NCI-H526 (cell line): ENCODE data around the gene CASKIN1.
A peak's percentile ranks its signal among the peaks of the same experiment; 100 is the strongest.

Source experiments
- DNase-seq, 2 experiments: peaks; one replicate each; lab custom pipeline; 2025; lab: John Stamatoyannopoulos, UW

CASKIN1 gene

DNA sequence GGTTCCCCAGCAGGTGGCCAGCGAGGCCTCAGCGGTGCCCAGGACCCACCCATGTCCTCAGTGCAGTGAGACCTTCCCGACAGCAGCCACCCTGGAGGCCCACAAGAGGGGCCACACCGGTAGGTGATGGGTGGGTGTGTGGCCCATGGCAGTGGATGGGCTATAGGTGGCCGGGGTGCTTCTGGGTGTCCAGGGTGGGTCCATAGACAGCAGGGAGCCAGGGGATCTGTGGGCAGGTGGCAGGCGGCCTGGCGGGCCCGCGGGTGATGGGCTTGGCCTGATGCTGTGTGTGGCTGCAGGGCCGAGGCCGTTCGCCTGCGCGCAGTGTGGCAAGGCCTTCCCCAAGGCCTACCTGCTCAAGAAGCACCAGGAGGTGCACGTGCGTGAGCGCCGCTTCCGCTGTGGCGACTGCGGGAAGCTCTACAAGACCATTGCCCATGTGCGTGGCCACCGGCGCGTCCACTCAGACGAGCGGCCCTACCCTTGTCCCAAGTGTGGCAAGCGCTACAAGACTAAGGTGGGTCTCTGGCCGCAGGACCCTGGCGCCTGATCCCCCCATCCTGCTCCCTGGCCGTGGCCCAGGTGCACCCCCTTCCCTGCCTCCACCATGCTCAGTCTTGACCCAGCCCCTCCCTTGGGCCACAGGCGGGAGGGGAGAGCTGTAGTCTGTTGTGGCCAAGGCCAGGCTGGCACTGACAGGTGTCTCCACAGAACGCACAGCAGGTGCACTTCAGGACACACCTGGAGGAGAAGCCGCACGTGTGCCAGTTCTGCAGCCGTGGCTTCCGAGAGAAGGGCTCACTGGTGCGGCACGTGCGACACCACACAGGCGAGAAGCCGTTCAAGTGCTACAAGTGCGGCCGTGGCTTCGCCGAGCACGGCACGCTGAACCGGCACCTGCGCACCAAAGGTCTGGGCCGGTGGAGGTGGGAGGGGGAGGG, 37.7 kb upstream of the CASKIN1 start:
- DNase-seq = peak in 1 of 2 experiments; percentile 46

DNA sequence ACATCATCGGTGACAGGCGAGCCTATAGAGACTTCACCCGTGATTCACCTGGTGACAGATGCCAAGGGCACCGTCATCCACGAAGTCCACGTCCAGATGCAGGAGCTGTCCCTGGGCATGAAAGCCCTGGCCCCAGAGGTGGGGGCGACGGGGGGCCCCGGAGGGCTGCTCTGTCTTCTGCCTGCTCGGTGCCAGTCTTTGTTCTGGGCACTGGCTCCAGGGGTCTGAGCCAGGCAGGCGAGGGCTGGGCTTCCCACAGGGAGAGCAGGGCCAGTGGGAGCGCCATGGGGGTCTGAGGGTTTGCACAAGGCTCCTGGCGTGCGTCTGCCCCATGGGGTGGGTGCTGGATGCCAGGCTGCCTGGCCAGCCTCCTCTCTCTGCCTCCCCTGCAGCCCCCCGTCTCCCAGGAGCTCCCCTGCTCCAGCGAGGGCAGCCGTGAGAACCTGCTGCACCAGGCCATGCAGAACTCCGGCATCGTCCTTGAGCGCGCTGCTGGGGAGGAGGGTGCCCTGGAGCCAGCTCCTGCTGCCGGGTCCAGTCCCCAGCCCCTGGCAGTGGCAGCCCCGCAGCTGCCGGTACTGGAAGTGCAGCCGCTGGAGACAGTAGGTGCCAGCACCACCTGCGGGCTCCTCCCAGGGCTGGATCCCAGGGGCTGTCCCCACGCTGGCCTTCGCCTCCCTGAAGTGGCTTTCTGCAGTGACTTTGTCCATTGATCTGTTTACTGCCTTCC, 36.8 kb upstream of the CASKIN1 start:
- DNase-seq = no peak

DNA sequence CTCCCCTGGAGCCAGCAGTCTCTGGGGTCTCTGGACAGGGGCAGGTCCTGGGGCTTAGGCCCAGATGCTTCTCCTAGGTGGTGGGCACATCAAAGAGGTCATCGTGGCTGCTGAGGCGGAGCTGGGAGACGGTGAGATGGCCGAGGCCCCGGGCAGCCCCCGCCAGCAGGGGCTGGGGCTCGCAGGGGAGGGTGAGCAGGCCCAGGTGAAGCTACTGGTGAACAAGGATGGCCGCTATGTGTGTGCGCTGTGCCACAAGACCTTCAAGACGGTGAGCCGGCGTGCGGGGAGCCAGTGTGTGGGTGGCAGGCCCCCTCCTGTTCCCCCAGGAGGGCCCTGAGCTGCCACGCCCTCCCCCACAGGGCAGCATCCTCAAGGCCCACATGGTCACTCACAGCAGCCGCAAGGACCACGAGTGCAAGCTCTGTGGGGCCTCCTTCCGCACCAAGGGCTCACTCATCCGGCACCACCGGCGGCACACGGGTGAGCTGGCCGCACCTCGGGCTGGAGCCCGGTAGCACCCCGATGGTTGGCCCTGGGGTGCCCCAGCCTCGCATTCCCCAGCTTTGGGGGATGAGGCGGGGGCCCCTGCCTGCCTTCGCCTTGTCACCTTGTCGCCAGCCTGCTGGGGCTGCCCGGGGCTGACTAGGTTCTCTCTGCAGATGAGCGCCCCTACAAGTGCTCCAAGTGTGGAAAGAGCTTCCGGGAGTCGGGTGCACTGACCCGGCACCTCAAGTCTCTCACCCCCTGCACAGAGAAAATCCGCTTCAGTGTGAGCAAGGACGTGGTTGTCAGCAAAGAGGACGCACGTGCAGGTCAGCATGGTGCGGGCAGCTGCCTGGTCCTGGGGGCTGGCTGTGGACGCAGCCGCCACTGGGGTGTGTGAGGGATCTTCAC, 35.9 kb upstream of the CASKIN1 start:
- no peak for DNase-seq

- DNase-seq = no peak
Observed at GRCh38 chr16:2231016-2231931, 34.9 kb upstream of the CASKIN1 start.

GRCh38 chr16:2230376-2230775, 34.0 kb upstream of the CASKIN1 start:
- DNase-seq = no peak

- no peak for DNase-seq
Observed at GRCh38 chr16:2229632-2230250, 33.3 kb upstream of the CASKIN1 start.

DNA sequence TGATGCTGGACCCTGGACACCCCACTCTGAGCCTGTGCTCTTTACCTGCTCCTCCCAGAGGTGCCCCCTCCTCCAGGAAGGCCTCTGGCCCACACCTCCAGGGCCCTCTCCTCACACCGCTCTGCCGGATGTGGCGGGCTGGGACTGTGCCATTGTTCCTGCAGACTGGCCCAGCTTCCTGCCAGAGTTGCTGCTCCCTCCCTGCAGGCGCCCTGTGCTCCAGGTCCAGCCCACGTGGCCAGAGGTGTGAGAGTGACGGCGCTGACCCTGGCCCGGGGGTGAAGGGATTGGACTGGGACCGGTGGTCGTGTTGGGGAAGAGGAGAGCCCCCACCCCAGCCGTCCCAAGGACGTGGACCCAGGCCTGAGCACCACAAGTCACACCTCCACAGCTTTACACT, 32.7 kb upstream of the CASKIN1 start:
- no peak for DNase-seq

DNA sequence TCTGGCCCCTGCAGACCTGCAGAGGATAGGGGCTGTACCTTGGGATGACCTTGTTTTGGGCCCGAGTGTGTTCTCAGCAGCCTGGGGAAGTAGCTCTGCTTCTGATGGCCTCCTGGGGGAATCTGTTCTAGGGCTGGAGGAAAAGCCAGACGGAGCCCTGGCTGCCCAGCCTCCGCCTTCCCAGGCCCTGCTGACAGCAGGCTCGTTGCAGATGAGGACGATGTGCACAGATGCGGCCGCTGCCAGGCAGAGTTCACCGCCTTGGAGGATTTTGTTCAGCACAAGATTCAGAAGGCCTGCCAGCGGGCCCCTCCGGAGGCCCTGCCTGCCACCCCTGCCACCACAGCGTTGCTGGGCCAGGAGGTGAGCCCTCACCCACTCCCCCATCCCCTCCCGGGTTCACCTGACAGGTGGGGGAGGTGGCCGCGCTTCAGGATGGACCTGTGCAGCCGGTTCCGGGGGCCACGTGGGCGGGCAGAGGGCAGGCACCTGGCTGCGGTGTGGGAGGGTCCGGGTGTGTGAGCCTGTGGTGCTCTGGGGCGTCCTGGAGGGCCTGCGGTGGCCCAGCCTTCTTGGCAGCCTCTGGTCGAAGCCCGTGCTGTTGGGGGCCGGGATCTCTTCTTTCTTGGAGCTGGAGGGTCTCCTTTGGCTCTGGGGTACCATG, 31.9 kb upstream of the CASKIN1 start:
- DNase-seq = no peak

- DNase-seq = no peak
Observed at GRCh38 chr16:2226918-2227317, 30.5 kb upstream of the CASKIN1 start.

DNA sequence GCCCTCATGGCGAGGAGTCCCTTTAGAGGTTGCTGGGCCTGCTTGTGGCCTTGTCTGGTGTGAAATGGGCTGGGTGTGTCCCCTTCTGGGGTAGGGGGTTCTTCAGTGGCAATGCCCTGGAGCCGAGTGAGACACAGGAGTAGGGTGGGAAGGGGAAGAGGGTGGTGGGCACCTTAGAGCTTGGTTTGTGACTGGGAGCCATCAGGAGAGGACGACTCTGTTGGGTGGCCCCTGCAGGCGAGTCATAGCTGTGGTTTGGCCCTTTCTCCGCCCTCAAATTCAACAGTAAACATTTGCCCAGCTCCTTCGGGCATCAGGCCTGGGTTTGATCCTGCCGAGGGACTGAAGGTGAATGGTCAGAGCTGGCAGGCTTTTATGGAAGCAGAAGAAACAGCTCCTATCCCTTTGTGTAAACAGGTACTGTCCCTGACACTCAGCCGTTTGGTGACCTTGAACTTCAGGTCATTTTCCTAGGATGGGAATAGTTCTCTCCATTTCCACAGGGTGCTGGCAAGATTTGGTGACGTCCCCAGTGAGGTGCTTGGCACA, 29.9 kb upstream of the CASKIN1 start:
- DNase-seq = no peak

GRCh38 chr16:2223942-2224486, 27.6 kb upstream of the CASKIN1 start:
- DNase-seq = peak; percentile 34 to 58

DNA sequence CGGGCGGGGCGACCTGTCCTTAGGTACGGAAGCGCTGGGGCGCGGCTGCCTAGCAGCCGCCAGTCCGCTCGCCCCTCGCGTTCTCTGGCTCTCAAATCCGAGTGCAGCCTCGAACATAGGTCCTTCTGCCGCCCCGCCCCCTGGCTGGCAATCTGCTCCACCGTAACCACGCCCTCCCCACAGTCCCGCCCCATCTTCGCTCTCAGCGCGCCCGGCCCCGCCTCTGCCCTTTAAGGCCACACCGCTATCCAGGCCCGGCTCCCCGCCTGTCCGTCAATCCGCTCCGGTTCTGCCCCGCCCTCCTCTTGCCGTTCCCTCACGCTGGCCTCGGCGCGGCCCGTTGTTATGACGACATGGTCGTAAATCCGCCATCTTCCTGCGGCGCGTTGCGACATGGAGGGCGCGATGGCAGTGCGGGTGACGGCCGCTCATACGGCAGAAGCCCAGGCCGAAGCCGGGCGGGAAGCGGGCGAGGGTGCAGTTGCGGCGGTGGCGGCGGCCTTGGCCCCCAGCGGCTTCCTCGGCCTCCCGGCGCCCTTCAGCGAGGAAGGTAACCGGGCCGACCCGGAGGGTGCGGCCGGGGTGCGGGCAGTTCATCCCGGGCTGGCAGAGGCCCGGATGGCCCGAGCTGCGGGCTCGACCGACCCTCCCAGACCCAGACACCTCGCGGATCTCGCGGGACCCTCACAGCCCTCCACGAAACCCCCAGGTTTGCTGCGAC, 27.0 kb upstream of the CASKIN1 start, which contains the start of gene E4F1:
TSS of gene E4F1 (plus strand) at position 371 of the 721 bp plus-strand sequence. CDS start at position 394, 23 bp downstream.
- DNase-seq = peak; percentile 94 to 99

DNA sequence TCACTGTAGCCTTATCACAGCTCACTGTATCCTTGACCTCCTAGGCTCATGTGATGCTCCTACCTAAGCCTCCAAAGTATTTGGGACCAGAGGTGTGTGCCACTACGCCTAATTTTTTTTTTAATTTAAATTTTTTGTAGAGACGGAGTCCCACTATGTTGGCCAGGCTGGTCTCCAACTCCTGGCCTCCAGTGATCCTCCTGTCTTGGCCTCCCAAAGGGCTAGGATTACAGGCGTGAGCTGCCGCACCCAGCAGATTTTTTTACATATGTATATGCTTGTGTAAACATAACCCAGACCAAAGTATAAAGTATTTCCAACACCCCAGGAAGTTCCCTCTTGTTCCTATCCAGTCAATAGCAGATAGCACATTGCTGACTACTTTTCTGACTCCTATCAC, 19.9 kb upstream of the CASKIN1 start:
- no peak for DNase-seq

DNA sequence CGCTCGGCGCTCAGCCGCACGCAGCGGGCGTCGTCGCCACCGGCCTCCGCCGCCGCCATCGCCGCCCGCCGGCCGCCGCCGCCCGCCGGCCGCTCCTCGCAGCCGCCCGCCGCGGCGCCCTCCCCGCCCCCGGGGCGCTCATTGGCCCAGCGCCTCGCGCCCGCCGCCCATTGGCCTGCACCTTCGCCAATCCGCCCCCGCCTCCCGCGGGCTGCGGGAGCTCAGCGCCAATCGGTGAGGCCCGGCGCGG, 18.2 kb upstream of the CASKIN1 start, which contains the start of gene PGP:
TSS of gene PGP (minus strand) at position 122 of the 250 bp plus-strand sequence. CDS start at position 59, 63 bp downstream.
- no peak for DNase-seq

DNA sequence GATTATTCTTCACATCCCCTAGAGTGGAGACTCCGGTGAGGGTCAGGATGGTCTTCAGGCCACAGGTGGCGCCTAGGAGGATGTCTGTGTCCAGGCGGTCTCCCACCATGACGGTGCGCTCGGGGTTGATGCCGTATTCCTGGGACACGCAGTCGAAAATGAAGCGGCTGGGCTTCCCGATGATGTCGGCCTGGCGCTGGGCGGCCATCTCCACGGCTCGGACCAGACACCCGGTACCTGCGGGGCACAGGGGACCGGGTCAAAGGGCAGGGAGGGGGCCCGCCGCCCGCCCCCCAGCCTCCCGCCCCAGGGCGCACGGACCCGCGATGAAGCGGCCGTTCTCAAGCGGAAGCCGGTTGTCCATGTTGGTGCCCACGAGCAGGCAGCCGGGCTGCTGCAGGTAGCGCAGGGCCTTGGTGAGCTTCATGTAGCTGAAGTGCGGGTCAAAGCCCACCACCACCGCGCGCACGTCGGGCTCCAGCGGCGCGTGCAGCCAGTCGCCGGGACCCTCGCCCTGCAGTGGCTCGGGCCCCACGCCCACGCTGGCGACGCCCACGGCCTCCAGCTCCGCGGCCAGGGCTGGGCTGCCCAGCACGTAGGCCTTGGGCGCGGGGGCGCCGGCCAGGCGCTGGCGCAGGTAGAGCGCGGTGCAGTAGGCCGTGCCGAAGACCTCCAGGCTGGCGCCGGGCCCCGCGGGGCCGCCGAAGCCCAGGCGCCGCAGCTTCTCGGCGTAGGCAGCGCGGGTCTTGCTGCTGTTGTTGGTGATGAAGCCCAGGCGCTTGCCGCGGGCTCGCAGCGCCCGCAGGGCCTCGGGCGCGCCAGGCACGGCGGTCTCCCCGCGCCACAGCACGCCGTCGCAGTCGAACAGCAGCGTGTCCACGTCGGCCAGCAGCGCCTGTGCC, 17.7 kb upstream of the CASKIN1 start:
- no peak for DNase-seq

- DNase-seq = no peak
Observed at GRCh38 chr16:2212362-2213324, 16.2 kb upstream of the CASKIN1 start.
